Measurements from ENCODE around the gene ZNF248. TPM values are rescaled to one million over a fixed set of nuclear protein-coding genes. Genes with fewer than 3 reads are reported as not detected.
A peak's percentile ranks its signal among the peaks of the same experiment; 100 is the strongest.

Gene ZNF248
- polyA plus RNA-seq, 4 donors = 1.1 to 22.1 (median 3.4) TPM

GRCh38 chr10:37855636-37856035 is 1.8 kb downstream of the ZNF248 start:
- Histone ChIP-seq H3K4me1 (ENCODE audit: control insufficient read depth in 3 of 3, insufficient read depth in 2 of 3, low read depth in 1 of 3, low read length in 2 of 3) (peaks cover 0 to 3% (median 2%) of the 10 kb centered on the region in 3 donors), H3K27me3 (ENCODE audit: control insufficient read depth in 3 of 3, insufficient read depth in 3 of 3, low read length in 3 of 3) (no peaks in the 10 kb centered on the region), H3K9me3 (ENCODE audit: control insufficient read depth in 2 of 2, insufficient read depth in 1 of 2, low read depth in 1 of 2, low read length in 1 of 2) (no peaks in the 10 kb centered on the region), H3K27ac (ENCODE audit: low read depth in 1 of 3, low read length in 2 of 3) (no peak overlapping the region), H3K36me3 (ENCODE audit: control insufficient read depth in 3 of 3, insufficient read depth in 2 of 3, low read depth in 1 of 3, low read length in 3 of 3) (peaks cover 0 to 3% (median 2%) of the 10 kb centered on the region in 3 donors), H3K4me3 (ENCODE audit: low read depth in 1 of 3, low read length in 3 of 3) (no peak overlapping the region)
- FAIRE-seq = no peak
- WGBS, 3 donors = 50 to 61% (median 56%) methylated on average over 4 of the region's 4 CpGs
- DNase-seq = no peak

GRCh38 chr10:37854626-37855025 is 2.8 kb downstream of the ZNF248 start:
- H3K27me3 ChIP-seq (ENCODE audit: control insufficient read depth in 3 of 3, insufficient read depth in 3 of 3, low read length in 3 of 3) = no peaks in the 10 kb centered on the region
- H3K4me1 ChIP-seq (ENCODE audit: control insufficient read depth in 3 of 3, insufficient read depth in 2 of 3, low read depth in 1 of 3, low read length in 2 of 3) = peaks cover 0 to 3% (median 2%) of the 10 kb centered on the region in 3 donors
- DNase-seq (peak in 1 of 2 donors; percentile 35), FAIRE-seq (no peak)
- H3K36me3 ChIP-seq (ENCODE audit: control insufficient read depth in 3 of 3, insufficient read depth in 2 of 3, low read depth in 1 of 3, low read length in 3 of 3) = peaks cover 0 to 3% (median 2%) of the 10 kb centered on the region in 3 donors
- H3K9me3 ChIP-seq (ENCODE audit: control insufficient read depth in 2 of 2, insufficient read depth in 1 of 2, low read depth in 1 of 2, low read length in 1 of 2) = no peaks in the 10 kb centered on the region
- no peak overlapping the region for H3K27ac ChIP-seq (ENCODE audit: low read depth in 1 of 3, low read length in 2 of 3)
- no peak overlapping the region for H3K4me3 ChIP-seq (ENCODE audit: low read depth in 1 of 3, low read length in 3 of 3)

- peaks cover 2 to 16% (median 6%) of the 10 kb centered on the region in 3 donors for H3K36me3 ChIP-seq (ENCODE audit: control insufficient read depth in 3 of 3, insufficient read depth in 2 of 3, low read depth in 1 of 3, low read length in 3 of 3)
Measured at GRCh38 chr10:37844644-37845043, 12.8 kb downstream of the ZNF248 start.

DNA sequence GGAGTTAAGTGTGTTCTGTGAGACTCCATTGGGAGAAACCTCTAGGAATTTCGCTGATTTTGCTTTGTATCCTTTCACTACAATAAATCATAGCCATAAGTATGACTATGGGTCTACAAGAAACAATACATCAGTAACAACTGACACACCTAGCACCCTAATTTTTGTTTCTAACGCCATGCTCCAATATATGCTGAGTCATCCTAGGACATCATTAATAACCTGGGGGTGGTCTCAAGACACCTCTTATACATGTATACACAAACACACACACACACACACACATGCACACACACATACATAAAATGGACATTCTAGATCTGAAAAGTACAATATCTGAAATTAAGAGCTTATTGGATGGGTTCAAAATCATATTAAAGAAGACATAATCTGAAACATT is 18.2 kb downstream of the ZNF248 start:
- FAIRE-seq (no peak), DNase-seq (no peak)
- H3K27ac ChIP-seq (ENCODE audit: low read depth in 1 of 3, low read length in 2 of 3) = no peak overlapping the region
- no peaks in the 10 kb centered on the region for H3K4me1 ChIP-seq (ENCODE audit: control insufficient read depth in 3 of 3, insufficient read depth in 2 of 3, low read depth in 1 of 3, low read length in 2 of 3)
- no peaks in the 10 kb centered on the region for H3K27me3 ChIP-seq (ENCODE audit: control insufficient read depth in 3 of 3, insufficient read depth in 3 of 3, low read length in 3 of 3)
- peaks cover 11 to 19% (median 14%) of the 10 kb centered on the region in 3 donors for H3K36me3 ChIP-seq (ENCODE audit: control insufficient read depth in 3 of 3, insufficient read depth in 2 of 3, low read depth in 1 of 3, low read length in 3 of 3)
- peaks cover 1 to 21% of the 10 kb centered on the region in 2 donors for H3K9me3 ChIP-seq (ENCODE audit: control insufficient read depth in 2 of 2, insufficient read depth in 1 of 2, low read depth in 1 of 2, low read length in 1 of 2)
- H3K4me3 ChIP-seq (ENCODE audit: low read depth in 1 of 3, low read length in 3 of 3) = no peak overlapping the region
- WGBS, 3 donors = 92 to 97% (median 93%) methylated on average over 2 of the region's 2 CpGs

More at GRCh38 chr10:37844644-37845043, 12.8 kb downstream of the ZNF248 start:
- Histone ChIP-seq H3K27me3 (ENCODE audit: control insufficient read depth in 3 of 3, insufficient read depth in 3 of 3, low read length in 3 of 3) (no peaks in the 10 kb centered on the region), H3K4me1 (ENCODE audit: control insufficient read depth in 3 of 3, insufficient read depth in 2 of 3, low read depth in 1 of 3, low read length in 2 of 3) (no peaks in the 10 kb centered on the region), H3K4me3 (ENCODE audit: low read depth in 1 of 3, low read length in 3 of 3) (no peak overlapping the region), H3K9me3 (ENCODE audit: control insufficient read depth in 2 of 2, insufficient read depth in 1 of 2, low read depth in 1 of 2, low read length in 1 of 2) (peaks cover 1 to 22% of the 10 kb centered on the region in 2 donors), H3K27ac (ENCODE audit: low read depth in 1 of 3, low read length in 2 of 3) (no peak overlapping the region)
- DNase-seq (no peak), FAIRE-seq (no peak)
- 77 to 93% (median 88%) methylated on average over 2 of the region's 2 CpGs for WGBS, 3 donors

DNA sequence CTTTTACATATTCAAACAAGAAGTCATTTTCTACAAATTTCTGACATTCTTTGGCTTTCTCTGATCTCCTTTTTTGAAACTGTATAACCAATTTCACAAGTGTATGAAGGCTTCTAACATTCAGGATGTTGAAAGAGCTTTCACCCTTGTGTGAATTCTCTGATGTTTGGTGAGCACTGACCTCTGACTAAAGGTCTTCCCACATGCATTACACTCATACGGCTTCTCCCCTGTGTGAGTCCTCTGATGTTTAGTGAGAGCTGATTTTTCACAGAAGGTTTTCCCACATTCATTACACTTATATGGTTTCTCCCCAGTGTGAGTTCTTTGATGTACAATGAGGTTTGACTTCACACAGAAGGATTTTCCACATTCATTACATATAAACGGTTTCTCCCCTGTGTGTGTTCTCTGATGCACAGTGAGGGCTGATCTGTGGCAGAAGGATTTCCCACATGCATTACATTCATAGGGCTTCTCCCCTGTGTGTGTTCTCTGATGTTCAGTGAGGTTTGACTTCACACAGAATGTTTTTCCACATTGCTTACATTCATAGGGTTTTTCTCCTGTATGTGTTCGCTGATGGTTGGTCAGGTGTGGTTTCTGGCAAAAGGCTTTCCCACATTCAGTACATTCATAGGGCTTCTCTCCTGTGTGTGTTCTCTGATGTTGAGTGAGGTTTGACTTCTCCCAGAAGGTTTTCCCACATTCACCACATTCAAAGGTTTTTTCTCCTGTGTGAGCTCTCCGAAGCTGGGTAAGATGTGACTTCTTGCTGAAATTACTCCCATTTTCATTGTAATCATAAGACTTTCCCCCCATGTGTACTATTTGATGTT is 25.7 kb downstream of the ZNF248 start:
- Histone ChIP-seq H3K4me1 (ENCODE audit: control insufficient read depth in 3 of 3, insufficient read depth in 2 of 3, low read depth in 1 of 3, low read length in 2 of 3) (no peaks in the 10 kb centered on the region), H3K4me3 (ENCODE audit: low read depth in 1 of 3, low read length in 3 of 3) (no peak overlapping the region), H3K36me3 (ENCODE audit: control insufficient read depth in 3 of 3, insufficient read depth in 2 of 3, low read depth in 1 of 3, low read length in 3 of 3) (peaks cover 2 to 32% (median 27%) of the 10 kb centered on the region in 3 donors), H3K27ac (ENCODE audit: low read depth in 1 of 3, low read length in 2 of 3) (no peak overlapping the region), H3K27me3 (ENCODE audit: control insufficient read depth in 3 of 3, insufficient read depth in 3 of 3, low read length in 3 of 3) (no peaks in the 10 kb centered on the region), H3K9me3 (ENCODE audit: control insufficient read depth in 2 of 2, insufficient read depth in 1 of 2, low read depth in 1 of 2, low read length in 1 of 2) (peaks cover 2 to 38% of the 10 kb centered on the region in 2 donors)
- no peak for DNase-seq
- no peak for FAIRE-seq
- WGBS, 3 donors = 84 to 94% (median 86%) methylated on average over 4 of the region's 4 CpGs

DNA sequence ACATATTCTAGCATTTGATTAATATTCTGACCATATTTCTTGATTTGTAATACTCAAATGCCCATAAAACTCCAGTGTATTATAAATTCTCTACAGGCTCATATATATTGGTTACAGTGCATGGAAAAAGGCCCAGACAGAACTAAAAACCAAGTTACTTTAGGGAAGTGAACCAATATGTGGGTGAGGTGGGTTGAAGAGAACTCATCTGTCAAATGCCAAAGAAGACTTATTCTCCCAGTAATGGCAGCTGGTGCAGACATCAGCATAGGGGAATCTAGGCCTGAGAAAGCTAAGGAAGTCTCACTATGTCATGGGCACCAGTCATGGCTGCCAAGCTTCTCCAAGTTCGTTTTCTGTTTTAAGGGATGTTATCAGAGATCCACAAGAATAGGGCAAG is 30.6 kb downstream of the ZNF248 start:
- Histone ChIP-seq H3K4me3 (ENCODE audit: low read depth in 1 of 3, low read length in 3 of 3) (no peak overlapping the region), H3K36me3 (ENCODE audit: control insufficient read depth in 3 of 3, insufficient read depth in 2 of 3, low read depth in 1 of 3, low read length in 3 of 3) (peaks cover 2 to 12% (median 10%) of the 10 kb centered on the region in 3 donors), H3K27me3 (ENCODE audit: control insufficient read depth in 3 of 3, insufficient read depth in 3 of 3, low read length in 3 of 3) (no peaks in the 10 kb centered on the region), H3K4me1 (ENCODE audit: control insufficient read depth in 3 of 3, insufficient read depth in 2 of 3, low read depth in 1 of 3, low read length in 2 of 3) (no peaks in the 10 kb centered on the region), H3K9me3 (ENCODE audit: control insufficient read depth in 2 of 2, insufficient read depth in 1 of 2, low read depth in 1 of 2, low read length in 1 of 2) (peaks cover 2 to 47% of the 10 kb centered on the region in 2 donors), H3K27ac (ENCODE audit: low read depth in 1 of 3, low read length in 2 of 3) (no peak overlapping the region)
- FAIRE-seq = no peak
- DNase-seq = no peak
- 83 to 89% (median 89%) methylated on average over 1 of the region's 1 CpG for WGBS, 3 donors

DNA sequence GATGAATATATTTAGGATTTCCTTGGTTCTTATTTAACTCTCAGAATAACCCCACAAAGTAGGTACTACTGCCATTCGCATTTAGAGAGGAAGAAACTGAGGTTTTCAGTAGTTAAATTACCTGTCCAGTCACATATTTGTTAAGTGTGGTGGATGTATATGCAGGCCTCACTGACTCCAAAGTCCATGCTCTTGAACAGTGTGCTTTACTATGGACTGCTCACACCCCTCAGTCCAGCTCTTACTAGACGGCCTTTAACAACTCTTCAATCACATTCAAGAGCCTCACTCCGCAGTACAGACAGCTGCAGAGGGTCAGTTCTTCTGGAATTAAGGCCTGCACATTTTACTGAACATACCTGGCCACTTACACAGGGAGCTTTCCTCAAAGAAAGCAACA is 36.2 kb downstream of the ZNF248 start:
- no peaks in the 10 kb centered on the region for H3K27me3 ChIP-seq (ENCODE audit: control insufficient read depth in 3 of 3, insufficient read depth in 3 of 3, low read length in 3 of 3)
- H3K4me1 ChIP-seq (ENCODE audit: control insufficient read depth in 3 of 3, insufficient read depth in 2 of 3, low read depth in 1 of 3, low read length in 2 of 3) = no peaks in the 10 kb centered on the region
- FAIRE-seq = no peak
- no peak for DNase-seq
- no peak overlapping the region for H3K27ac ChIP-seq (ENCODE audit: low read depth in 1 of 3, low read length in 2 of 3)
- no peak overlapping the region for H3K4me3 ChIP-seq (ENCODE audit: low read depth in 1 of 3, low read length in 3 of 3)
- peaks cover 4 to 62% of the 10 kb centered on the region in 2 donors for H3K9me3 ChIP-seq (ENCODE audit: control insufficient read depth in 2 of 2, insufficient read depth in 1 of 2, low read depth in 1 of 2, low read length in 1 of 2)
- 91 to 99% (median 95%) methylated on average over 3 of the region's 3 CpGs for WGBS, 3 donors
- H3K36me3 ChIP-seq (ENCODE audit: control insufficient read depth in 3 of 3, insufficient read depth in 2 of 3, low read depth in 1 of 3, low read length in 3 of 3) = no peaks in the 10 kb centered on the region

DNA sequence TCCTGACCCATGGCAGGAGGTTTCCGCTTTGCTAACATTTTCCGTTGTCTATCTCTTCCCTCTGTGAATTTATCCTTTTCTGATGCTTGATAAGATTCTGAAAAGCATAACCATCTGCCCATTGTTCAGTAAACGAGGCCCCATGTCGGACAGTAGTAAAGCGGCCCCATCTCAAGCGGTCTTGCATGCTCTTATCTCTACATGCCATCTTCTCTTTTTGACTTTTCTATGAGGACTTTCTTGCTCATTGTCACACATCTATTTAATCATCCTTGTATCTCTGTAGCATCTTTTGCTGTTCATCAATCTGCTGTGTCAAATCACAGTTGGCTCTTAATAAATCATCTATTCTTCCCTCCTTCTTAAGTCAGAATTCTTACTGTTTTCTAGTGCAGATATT is 37.6 kb downstream of the ZNF248 start:
- no peak for FAIRE-seq
- H3K27ac ChIP-seq (ENCODE audit: low read depth in 1 of 3, low read length in 2 of 3) = no peak overlapping the region
- 93 to 97% (median 96%) methylated on average over 6 of the region's 6 CpGs for WGBS, 3 donors
- no peak overlapping the region for H3K4me3 ChIP-seq (ENCODE audit: low read depth in 1 of 3, low read length in 3 of 3)
- H3K4me1 ChIP-seq (ENCODE audit: control insufficient read depth in 3 of 3, insufficient read depth in 2 of 3, low read depth in 1 of 3, low read length in 2 of 3) = no peaks in the 10 kb centered on the region
- no peak for DNase-seq
- H3K36me3 ChIP-seq (ENCODE audit: control insufficient read depth in 3 of 3, insufficient read depth in 2 of 3, low read depth in 1 of 3, low read length in 3 of 3) = no peaks in the 10 kb centered on the region
- H3K27me3 ChIP-seq (ENCODE audit: control insufficient read depth in 3 of 3, insufficient read depth in 3 of 3, low read length in 3 of 3) = no peaks in the 10 kb centered on the region
- H3K9me3 ChIP-seq (ENCODE audit: control insufficient read depth in 2 of 2, insufficient read depth in 1 of 2, low read depth in 1 of 2, low read length in 1 of 2) = peaks cover 5 to 60% of the 10 kb centered on the region in 2 donors
